CD4-positive, alpha-beta T cell treated with Interleukin-2 at 100 ng/mL for 4 hours (primary cell): Measurements from ENCODE around the gene SPATA32.

Source experiments
- DNase-seq: peaks from one replicate; pipeline ENCODE4 v3.0.0-alpha.2; 2020; ENCODE audit warnings: low spot score

SPATA32 gene

GRCh38 chr17:45228763-45229539 is 32.9 kb downstream of the SPATA32 start:
- DNase-seq: peak; percentile 84

DNA sequence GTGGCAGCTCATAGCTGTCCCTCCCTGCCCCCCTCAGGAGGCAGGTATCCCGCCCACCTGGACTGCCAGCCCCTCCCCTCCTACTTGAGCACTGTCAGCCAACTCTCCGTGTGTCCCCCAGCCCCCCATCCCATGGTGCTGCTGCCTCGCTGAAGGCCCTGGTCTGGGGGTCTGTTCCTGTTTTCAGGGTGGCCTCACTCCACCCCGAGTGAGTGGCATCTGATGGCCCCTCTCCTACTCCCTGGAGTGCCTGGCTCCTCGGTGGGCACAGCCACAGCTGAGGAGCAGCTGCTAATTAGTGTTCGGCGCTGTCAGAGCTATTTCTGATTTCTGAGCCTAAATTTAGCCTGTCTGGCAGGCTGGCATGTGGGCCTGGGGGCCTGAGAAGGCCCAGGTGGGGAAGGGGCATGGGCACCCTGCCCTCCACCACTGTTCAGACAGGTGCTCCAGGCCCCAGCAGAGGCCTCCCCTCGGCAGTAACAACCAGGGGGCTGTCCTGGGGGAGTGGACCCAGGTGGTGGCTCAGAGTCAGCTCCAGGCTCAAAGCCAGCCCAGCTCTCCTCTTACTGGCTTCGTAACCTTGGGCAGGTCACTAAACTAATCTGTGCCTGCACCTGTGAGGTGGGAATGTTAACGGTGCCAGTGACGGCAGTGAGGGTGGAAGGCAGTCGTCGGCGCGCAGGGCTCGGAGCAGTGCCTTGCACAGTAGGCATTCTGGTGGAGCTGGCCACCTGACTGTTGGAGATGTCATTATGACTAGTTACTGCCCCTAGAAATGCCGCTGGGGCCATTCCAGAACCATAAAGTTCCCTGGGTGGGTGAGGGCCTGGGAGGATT is 33.8 kb downstream of the SPATA32 start:
- DNase-seq: peak; percentile 35

DNA sequence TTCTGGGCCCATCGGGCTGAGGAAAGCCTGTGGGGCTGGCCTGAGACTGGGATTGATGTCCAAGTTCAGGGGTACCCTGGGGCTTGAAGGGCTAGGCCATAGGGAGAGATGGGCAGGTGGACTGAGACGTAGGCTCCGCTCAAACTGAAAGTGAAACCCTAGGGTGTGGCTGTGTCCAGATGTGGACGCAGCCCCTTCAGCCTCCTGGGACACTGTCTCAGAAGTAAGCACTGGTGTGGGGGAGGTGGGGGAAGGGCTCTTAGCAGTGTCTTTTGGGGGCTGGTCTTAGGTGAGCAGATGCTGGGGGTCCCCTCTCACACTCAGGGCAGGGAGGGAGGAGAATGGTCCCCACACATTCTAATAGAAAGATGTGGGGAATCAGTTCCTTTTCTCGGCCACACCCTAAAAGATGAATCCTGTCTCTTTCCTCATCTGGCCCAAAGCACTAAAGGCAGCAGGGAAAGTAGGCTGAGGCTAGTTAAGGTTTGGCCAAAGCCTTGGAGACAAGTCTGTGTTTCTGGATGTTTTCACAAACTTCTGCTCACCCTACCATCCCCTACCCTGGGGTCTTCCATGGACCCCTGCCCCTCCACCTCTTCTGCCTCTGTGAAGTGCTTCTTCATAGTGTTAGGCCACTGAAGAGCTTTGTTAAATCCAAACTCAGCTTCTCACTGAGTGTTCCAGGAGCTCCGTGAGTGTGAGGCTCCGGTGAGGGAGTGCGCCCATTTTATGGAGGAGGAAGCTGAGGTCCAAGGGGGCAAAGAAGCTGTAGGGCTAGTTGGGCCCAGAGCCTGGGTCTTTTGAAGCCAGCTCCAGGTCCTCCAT is 34.6 kb downstream of the SPATA32 start:
- DNase-seq: peak; percentile 32

GRCh38 chr17:45226576-45226975 is 35.3 kb downstream of the SPATA32 start:
- peak; percentile 27 for DNase-seq

- peak; percentile 97 for DNase-seq
These were observed 35.8 kb downstream of the SPATA32 start for GRCh38 chr17:45225964-45226530.

- peak; percentile 74 for DNase-seq
These were observed 36.7 kb downstream of the SPATA32 start for GRCh38 chr17:45225051-45225700.

DNA sequence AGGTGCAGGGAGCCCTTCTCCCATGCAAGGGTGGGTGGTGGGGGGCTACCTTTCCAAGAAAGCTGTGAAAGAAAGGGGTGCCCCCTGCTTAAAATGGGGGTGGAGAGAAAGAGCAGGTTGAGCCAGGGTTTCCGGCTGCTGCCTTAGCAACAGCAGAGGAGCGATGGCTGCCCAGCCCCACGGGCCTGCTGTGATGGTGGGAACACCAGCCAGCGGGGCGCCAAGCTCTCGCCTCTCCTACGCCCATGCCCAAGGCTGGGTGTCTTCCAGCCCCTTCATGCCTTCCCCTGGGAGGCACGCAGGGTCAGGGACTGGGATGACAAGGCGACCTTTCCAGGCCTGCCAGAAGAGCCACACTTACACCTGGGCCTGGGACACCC is 37.2 kb downstream of the SPATA32 start:
- DNase-seq: peak; percentile 32

GRCh38 chr17:45223539-45224528 is 38.1 kb downstream of the SPATA32 start:
- peak; percentile 76 for DNase-seq

DNA sequence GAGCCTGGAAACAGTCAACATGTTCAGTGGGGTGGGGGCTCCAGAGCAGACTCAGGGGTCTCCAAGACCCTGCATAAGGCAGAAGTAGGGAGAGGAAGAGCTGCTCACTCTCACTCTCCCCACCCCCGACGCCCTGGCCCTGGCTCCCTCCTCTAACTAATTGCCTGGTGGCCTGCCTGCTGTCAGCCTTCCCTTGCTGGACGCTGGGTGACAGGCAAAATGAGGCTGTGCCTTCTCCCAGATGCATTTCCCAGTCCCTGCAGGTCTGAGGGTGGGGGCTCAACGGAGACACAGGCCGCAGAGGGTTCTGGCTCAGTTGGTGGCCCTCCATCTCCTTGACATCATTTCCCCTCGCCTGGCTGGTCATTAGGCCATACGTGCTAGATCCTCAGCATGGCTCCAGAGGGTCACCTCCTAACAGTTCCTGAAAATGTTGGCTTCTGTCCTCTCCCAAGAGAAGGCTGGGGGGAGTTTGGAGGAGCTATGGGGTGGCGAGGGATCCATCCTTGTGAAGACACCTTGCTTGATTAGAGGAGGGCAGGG is 38.8 kb downstream of the SPATA32 start:
- no peak for DNase-seq

- DNase-seq: peak; percentile 73
These were observed 39.5 kb downstream of the SPATA32 start for GRCh38 chr17:45222289-45222995.

DNA sequence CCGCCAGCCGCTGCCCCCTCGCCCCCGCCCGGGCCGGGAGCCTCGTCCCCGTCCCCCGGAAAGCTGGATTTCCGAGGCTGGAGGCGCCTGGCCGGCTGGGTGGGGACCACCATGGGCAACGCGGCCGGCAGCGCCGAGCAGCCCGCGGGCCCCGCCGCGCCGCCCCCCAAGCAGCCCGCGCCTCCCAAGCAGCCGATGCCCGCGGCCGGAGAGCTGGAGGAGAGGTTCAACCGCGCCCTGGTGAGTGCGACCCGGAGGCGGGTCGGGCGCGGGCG is 39.9 kb downstream of the SPATA32 start:
- no peak for DNase-seq

GRCh38 chr17:45221081-45222013 is 40.5 kb downstream of the SPATA32 start, which contains the start of gene FMNL1:
FMNL1 (plus strand) TSS chr17:45221885; CDS start chr17:45222125, 240 bp downstream.
- peak; percentile 60 for DNase-seq

GRCh38 chr17:45220079-45220478 is 41.8 kb downstream of the SPATA32 start:
- no peak for DNase-seq

DNA sequence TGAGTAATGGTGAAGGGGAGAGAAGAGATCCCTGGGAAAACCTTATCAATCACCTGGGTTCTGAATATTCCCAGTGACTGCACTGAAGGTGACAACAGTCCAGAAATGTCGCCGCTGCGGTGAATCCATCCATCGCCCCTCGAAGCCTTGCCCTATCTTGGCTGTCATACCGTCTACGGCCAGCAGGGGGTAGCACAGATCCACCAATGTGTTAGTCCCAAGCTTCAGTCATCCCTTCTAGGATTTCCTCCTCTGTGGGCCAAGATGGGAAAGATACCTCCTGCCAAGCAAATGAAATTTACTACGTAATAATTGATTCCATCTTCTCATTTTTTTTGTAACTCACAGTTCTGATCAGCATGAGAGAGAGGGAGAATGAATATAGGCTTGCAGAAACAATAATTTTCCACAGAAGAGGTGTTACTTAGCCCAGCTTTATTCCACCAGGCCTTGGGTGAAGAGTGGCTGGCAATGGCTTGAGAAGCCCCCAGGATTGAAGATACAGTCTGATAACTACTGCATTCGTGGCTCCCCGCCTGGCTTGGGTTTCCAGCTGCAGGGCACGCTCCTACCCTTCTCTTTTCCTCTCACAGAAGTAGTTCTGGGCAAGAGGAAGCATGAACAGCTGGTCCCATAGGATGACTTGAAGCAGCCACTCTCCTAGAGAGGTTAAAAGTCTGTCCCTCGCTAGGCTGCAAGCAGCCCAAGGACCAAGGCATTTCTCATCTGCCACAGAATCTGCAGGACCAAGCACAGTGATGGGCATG is 42.8 kb downstream of the SPATA32 start:
- peak; percentile 89 for DNase-seq
